ENCODE results near the gene SYNE4. TPM values are rescaled to one million over a fixed set of nuclear protein-coding genes. Genes with fewer than 3 reads are reported as not detected.

The SYNE4 gene
- total and polyA plus RNA-seq, 2 donors (not counting 1 experiment from before 2014, with no cell fraction given): 0.12 to 0.17 TPM

DNA sequence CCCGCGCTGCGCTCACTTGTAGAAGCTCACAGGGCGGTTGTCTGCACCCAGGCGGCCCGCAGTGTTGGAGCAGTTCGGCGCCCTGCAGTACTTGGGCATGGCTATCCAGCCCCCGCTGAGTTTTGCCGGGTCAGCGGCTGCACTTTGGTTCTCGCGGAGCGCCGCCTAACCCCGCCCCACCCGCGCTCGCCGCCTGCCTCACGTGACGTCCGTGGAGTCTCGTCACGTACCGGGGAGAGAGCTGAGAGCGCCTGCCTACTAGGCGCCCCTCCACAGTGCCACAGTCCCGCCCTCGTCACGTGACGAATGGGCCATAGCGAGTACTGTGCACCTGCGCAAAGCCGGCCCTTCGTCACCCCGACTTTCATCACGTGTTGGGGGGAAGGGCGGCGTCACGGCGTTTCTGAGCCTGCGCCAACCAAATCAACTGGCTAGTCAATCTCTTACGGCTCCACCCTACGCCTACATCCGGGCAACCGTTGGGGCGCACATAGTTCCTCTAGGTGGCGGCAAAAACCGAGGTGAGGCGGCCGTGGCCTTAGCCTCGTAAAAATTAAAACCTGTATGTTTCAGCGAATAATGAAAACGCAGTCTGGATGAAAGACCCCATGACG lies 45.6 kb upstream of the SYNE4 start, which contains the start of gene THAP8:
Gene THAP8 (minus strand): TSS at position 167 of the 614 bp plus-strand sequence. CDS start 68 bp downstream, at position 99.
- peaks cover 28% of the 10 kb centered on the region for H3K79me2 ChIP-seq (ENCODE audit: control insufficient read depth, insufficient read depth, low read length)
- TF ChIP-seq, protein P1, sequence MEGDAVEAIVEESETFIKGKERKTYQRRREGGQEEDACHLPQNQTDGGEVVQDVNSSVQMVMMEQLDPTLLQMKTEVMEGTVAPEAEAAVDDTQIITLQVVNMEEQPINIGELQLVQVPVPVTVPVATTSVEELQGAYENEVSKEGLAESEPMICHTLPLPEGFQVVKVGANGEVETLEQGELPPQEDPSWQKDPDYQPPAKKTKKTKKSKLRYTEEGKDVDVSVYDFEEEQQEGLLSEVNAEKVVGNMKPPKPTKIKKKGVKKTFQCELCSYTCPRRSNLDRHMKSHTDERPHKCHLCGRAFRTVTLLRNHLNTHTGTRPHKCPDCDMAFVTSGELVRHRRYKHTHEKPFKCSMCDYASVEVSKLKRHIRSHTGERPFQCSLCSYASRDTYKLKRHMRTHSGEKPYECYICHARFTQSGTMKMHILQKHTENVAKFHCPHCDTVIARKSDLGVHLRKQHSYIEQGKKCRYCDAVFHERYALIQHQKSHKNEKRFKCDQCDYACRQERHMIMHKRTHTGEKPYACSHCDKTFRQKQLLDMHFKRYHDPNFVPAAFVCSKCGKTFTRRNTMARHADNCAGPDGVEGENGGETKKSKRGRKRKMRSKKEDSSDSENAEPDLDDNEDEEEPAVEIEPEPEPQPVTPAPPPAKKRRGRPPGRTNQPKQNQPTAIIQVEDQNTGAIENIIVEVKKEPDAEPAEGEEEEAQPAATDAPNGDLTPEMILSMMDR (conservative IDR thresholded peaks at IDR 0.05 in 1 of 2, IDR thresholded peaks at IDR 0.05 in 1 of 2; ENCODE audit: low read depth in 1 of 2, low read length in 2 of 2): peak; percentile 35 to 53
- TF ChIP-seq EZH2 (IDR thresholded peaks at IDR 0.05; ENCODE audit: low read length, missing control alignments): no peak

DNA sequence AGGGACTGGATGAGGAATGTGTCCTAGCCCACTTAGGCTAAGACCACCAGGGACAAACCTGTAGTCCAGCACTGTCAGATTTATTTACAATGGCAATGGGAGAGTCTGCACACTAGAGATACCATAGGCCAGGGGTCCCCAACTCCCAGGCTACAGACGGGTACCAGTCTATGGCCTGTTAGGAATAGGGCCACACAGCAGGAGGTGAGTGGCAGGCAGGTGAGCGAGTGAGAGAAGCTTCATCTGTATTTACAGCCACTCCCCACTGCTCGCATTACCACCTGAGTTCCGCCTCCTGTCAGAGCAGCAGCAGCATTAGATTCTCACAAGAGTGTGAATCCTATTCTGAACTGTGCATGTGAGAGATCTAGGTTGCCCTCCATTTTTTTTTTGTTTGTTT lies 43.0 kb upstream of the SYNE4 start:
- Histone ChIP-seq H2AFZ (ENCODE audit: low read length) (no peak overlapping the region), H3K27me3 (ENCODE audit: control insufficient read depth, insufficient read depth, low read length) (no peaks in the 10 kb centered on the region), H4K20me1 (ENCODE audit: control insufficient read depth, extremely low read depth, insufficient read depth, low read length) (no peaks in the 10 kb centered on the region), H3K27ac (ENCODE audit: insufficient read depth, low read length) (no peak overlapping the region), H3K4me3 (replicated peaks in 1 of 4; ENCODE audit: control extremely low read depth in 1 of 4, insufficient read depth in 1 of 4, low read depth in 3 of 4, low read length in 4 of 4) (no peak overlapping the region), H3K4me2 (ENCODE audit: extremely low read depth, insufficient read depth, low read length) (no peak overlapping the region), H3K9me3 (ENCODE audit: control insufficient read depth, insufficient read depth, low read depth, low read length) (no peaks in the 10 kb centered on the region), H3K4me1 (ENCODE audit: control insufficient read depth, extremely low read depth, insufficient read depth, low read length) (peaks cover 3% of the 10 kb centered on the region), H3K9ac (ENCODE audit: insufficient read depth, low read length) (no peak overlapping the region), H3K79me2 (ENCODE audit: control insufficient read depth, insufficient read depth, low read length) (peaks cover 14% of the 10 kb centered on the region), H3K36me3 (ENCODE audit: control insufficient read depth, insufficient read depth, low read length) (no peaks in the 10 kb centered on the region)
- no peak for DNase-seq (ENCODE audit: low read depth in 2 of 2)
- TF ChIP-seq, protein P1 (conservative IDR thresholded peaks at IDR 0.05 in 1 of 2, IDR thresholded peaks at IDR 0.05 in 1 of 2; ENCODE audit: low read depth in 1 of 2, low read length in 2 of 2): no peak
- no peak for TF ChIP-seq EZH2 (IDR thresholded peaks at IDR 0.05; ENCODE audit: low read length, missing control alignments)

More for the DNA sequence above, 45.6 kb upstream of the SYNE4 start, which contains the start of gene THAP8:
- Histone ChIP-seq H3K4me1 (ENCODE audit: control insufficient read depth, extremely low read depth, insufficient read depth, low read length) (peaks cover 3% of the 10 kb centered on the region), H3K9ac (ENCODE audit: insufficient read depth, low read length) (peak within 1 kb of the TSS; percentile 71), H3K4me2 (ENCODE audit: extremely low read depth, insufficient read depth, low read length) (peak within 1 kb of the TSS; percentile 98), H4K20me1 (ENCODE audit: control insufficient read depth, extremely low read depth, insufficient read depth, low read length) (no peaks in the 10 kb centered on the region), H3K36me3 (ENCODE audit: control insufficient read depth, insufficient read depth, low read length) (no peaks in the 10 kb centered on the region), H3K9me3 (ENCODE audit: control insufficient read depth, insufficient read depth, low read depth, low read length) (no peaks in the 10 kb centered on the region), H3K4me3 (replicated peaks in 1 of 4; ENCODE audit: control extremely low read depth in 1 of 4, insufficient read depth in 1 of 4, low read depth in 3 of 4, low read length in 4 of 4) (peak within 1 kb of the TSS; percentile 67 to 81 (median 78)), H3K27me3 (ENCODE audit: control insufficient read depth, insufficient read depth, low read length) (no peaks in the 10 kb centered on the region), H3K27ac (ENCODE audit: insufficient read depth, low read length) (peak within 1 kb of the TSS; percentile 92), H2AFZ (ENCODE audit: low read length) (peak within 1 kb of the TSS; percentile 84)
- peak; percentile 98 to 99 for DNase-seq (ENCODE audit: low read depth in 2 of 2)

DNA sequence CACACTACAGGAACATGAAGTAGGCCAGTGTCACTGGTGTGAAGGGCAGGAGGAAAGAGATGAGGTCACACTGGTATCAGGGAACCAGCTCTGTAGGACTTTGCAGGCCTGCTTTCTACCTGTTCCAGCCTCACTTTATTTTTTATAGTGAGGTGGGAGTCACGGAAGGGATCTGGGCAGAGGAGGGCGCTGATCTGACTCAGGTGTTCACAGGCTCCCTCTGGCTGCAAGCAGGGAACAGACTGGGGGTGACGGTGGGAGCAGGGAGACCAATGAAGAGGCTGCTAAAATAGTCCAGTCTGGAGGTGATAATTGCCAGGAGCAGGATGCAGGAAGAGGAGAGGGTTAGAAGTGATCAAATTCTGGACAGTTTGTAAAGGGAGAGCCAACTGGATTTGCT lies 42.6 kb upstream of the SYNE4 start:
- H3K9ac ChIP-seq (ENCODE audit: insufficient read depth, low read length): no peak overlapping the region
- H3K27me3 ChIP-seq (ENCODE audit: control insufficient read depth, insufficient read depth, low read length): no peaks in the 10 kb centered on the region
- H3K36me3 ChIP-seq (ENCODE audit: control insufficient read depth, insufficient read depth, low read length): no peaks in the 10 kb centered on the region
- H3K4me3 ChIP-seq (replicated peaks in 1 of 4; ENCODE audit: control extremely low read depth in 1 of 4, insufficient read depth in 1 of 4, low read depth in 3 of 4, low read length in 4 of 4): no peak overlapping the region
- no peak for TF ChIP-seq EZH2 (IDR thresholded peaks at IDR 0.05; ENCODE audit: low read length, missing control alignments)
- TF ChIP-seq, protein P1 (conservative IDR thresholded peaks at IDR 0.05 in 1 of 2, IDR thresholded peaks at IDR 0.05 in 1 of 2; ENCODE audit: low read depth in 1 of 2, low read length in 2 of 2): peak in 1 of 2 donors; percentile 6
- peaks cover 3% of the 10 kb centered on the region for H3K4me1 ChIP-seq (ENCODE audit: control insufficient read depth, extremely low read depth, insufficient read depth, low read length)
- peaks cover 10% of the 10 kb centered on the region for H3K79me2 ChIP-seq (ENCODE audit: control insufficient read depth, insufficient read depth, low read length)
- no peak overlapping the region for H2AFZ ChIP-seq (ENCODE audit: low read length)
- H3K9me3 ChIP-seq (ENCODE audit: control insufficient read depth, insufficient read depth, low read depth, low read length): no peaks in the 10 kb centered on the region
- no peaks in the 10 kb centered on the region for H4K20me1 ChIP-seq (ENCODE audit: control insufficient read depth, extremely low read depth, insufficient read depth, low read length)
- no peak overlapping the region for H3K4me2 ChIP-seq (ENCODE audit: extremely low read depth, insufficient read depth, low read length)
- H3K27ac ChIP-seq (ENCODE audit: insufficient read depth, low read length): no peak overlapping the region
- DNase-seq (ENCODE audit: low read depth in 2 of 2): peak in 1 of 2 donors; percentile 14

Data from fibroblast of lung (primary cell).